H1 (cell line): ENCODE data around the gene CFAP61. TPM values are rescaled to one million over a fixed set of nuclear protein-coding genes. Genes with fewer than 3 reads are reported as not detected.

Source experiments
- ASH2L ChIP-seq: fragments of 200-600, 300-600 bp; sonication (generic); IDR thresholded peaks from one replicate; pipeline ENCODE4 v1.7.1; 2017; ENCODE audit warnings: low read length
- BACH1 ChIP-seq: IDR thresholded peaks from 2 replicates; pipeline ENCODE4 v1.6.1; 2012; ENCODE audit warnings: low read length, improper control_type of control experiment
- MAFK ChIP-seq: IDR thresholded peaks from 2 replicates; pipeline ENCODE4 v1.6.1; 2012; ENCODE audit warnings: low read depth, mild to moderate bottlenecking, improper control_type of control experiment, low read length
- NANOG ChIP-seq: IDR thresholded peaks from 2 replicates; pipeline ENCODE4 v1.6.1; 2011; ENCODE audit warnings: low read length, low read depth, mild to moderate bottlenecking, inconsistent platforms; ENCODE audit not compliant: insufficient read depth, poor library complexity, severe bottlenecking
- POLR2AphosphoS5 ChIP-seq: IDR thresholded peaks from 2 replicates; pipeline ENCODE4 v1.6.1; 2011; ENCODE audit warnings: low read depth, low read length
- RBBP5 ChIP-seq: IDR thresholded peaks from 2 replicates; pipeline ENCODE4 v1.7.1; 2012; ENCODE audit warnings: low read depth, mild to moderate bottlenecking, inconsistent platforms, low read length, moderate library complexity, borderline replicate concordance
- RNF2 ChIP-seq: fragments of 200-900, 300-1000 bp; sonication (generic); IDR thresholded peaks from 2 replicates; pipeline ENCODE4 v1.7.1; 2016; ENCODE audit warnings: borderline replicate concordance, low read depth, mild to moderate bottlenecking, antibody characterized with exemption, low read length; ENCODE audit not compliant: poor library complexity, severe bottlenecking; ENCODE audit errors: missing control alignments
- SP2 ChIP-seq: IDR thresholded peaks from 2 replicates; pipeline ENCODE4 v1.6.1; 2012; ENCODE audit warnings: mild to moderate bottlenecking, low read length, inconsistent platforms
- TBP ChIP-seq: IDR thresholded peaks from 2 replicates; pipeline ENCODE4 v1.6.1; 2011; ENCODE audit warnings: low read depth, low read length, improper control_type of control experiment
- YY1 ChIP-seq: IDR thresholded peaks from 2 replicates; pipeline ENCODE4 v1.6.1; 2011; ENCODE audit warnings: low read depth, mild to moderate bottlenecking, low read length
- polyA plus RNA-seq, 7 experiments: library from polyadenylated mRNA; depleted of rRNA in 3 of 7; stranded (reverse) in 5 of 7; unstranded in 2 of 7; fragments of >200 nt in 5 of 7; fragments of 200-250 nt in 2 of 7; gene quantifications; 1 replicate in 5 of 7; 2 replicates in 1 of 7; 4 replicates in 1 of 7; pipeline versions ENCODE4 v1.2.1 to v1.2.3, GENCODE V29; 2011 to 2013; ENCODE audit warnings: missing spikeins in 2 of 7, mixed read lengths in 2 of 7
- total RNA-seq: library from RNA; stranded (reverse); fragmentation: NEBNext Ultra II Directional; extraction: Animal tissue kit (Norgen Biotek cat#: 25700); gene quantifications from 2 replicates; pipeline ENCODE4 v1.2.1, GENCODE V29; 2021

Gene CFAP61
- total and polyA plus RNA-seq, 2 of the 8 experiments (the other 6 are each of a cell fraction or from before 2014, with no cell fraction given), result 0.29 to 0.61 TPM

GRCh38 chr20:20228351-20228750 is 176.0 kb downstream of the CFAP61 start (continued):
- TF ChIP-seq ASH2L (no peak), TBP (no peak), RBBP5 (no peak), SP2 (no peak), RNF2 (no peak), YY1 (no peak), MAFK (no peak), POLR2AphosphoS5 (no peak), NANOG (no peak), BACH1 (no peak)
